Measurements from ENCODE around the gene WDR70. TPM values are rescaled to one million over a fixed set of nuclear protein-coding genes. Genes with fewer than 3 reads are reported as not detected.
A peak's percentile ranks its signal among the peaks of the same experiment; 100 is the strongest.
"Not testable (repeated sequence)": the region's sequence is repeated elsewhere in the genome, so short reads cannot be mapped to it uniquely, and the experiment has no call there.

WDR70 gene
- total RNA-seq, 2 donors from 2014 or later = 22.7 to 35.8 TPM

DNA sequence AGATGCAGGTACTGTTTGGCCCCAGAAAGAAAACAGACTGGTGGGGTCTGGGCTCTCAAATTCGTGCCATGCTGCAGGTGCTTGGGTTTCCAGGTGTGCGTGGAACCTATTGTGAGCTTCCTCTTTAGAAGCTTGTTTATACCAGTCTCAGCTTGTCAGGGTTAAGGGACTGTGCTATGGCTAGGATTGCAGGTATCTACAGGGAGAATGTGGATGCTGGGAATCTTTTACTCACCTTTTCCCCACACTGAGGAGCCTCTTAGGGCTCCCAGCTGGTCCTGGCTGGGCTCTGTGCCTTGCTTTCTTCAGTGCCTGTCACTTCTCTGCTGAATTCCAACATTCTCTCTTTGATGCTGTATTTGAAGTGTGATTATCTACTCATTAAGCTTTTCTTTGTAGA is 111.8 kb downstream of the WDR70 start:
- DNase-seq (ENCODE audit: low spot score in 2 of 2) (no peak), ATAC-seq (no peak)
- H3K27ac Mint-ChIP-seq = peak overlapping the region in 1 of 2 donors; percentile 9
- peaks cover 22 to 27% of the 10 kb centered on the region in 2 donors for H3K36me3 Mint-ChIP-seq
- peaks cover 0 to 12% of the 10 kb centered on the region in 2 donors for H3K9me3 Mint-ChIP-seq

- no peak overlapping the region for H3K27ac Mint-ChIP-seq
- ATAC-seq (no peak), DNase-seq (ENCODE audit: low spot score in 2 of 2) (no peak)
- peaks cover 20 to 21% of the 10 kb centered on the region in 2 donors for H3K36me3 Mint-ChIP-seq
- H3K9me3 Mint-ChIP-seq = peaks cover 0 to 10% of the 10 kb centered on the region in 2 donors
Observed at GRCh38 chr5:37492778-37493555, 113.8 kb downstream of the WDR70 start.

- H3K27ac Mint-ChIP-seq = no peak overlapping the region
- ATAC-seq (no peak), DNase-seq (ENCODE audit: low spot score in 2 of 2) (no peak)
- peaks cover 6 to 15% of the 10 kb centered on the region in 2 donors for H3K36me3 Mint-ChIP-seq
- H3K9me3 Mint-ChIP-seq = no peaks in the 10 kb centered on the region
Observed at GRCh38 chr5:37494756-37495155, 115.6 kb downstream of the WDR70 start.

DNA sequence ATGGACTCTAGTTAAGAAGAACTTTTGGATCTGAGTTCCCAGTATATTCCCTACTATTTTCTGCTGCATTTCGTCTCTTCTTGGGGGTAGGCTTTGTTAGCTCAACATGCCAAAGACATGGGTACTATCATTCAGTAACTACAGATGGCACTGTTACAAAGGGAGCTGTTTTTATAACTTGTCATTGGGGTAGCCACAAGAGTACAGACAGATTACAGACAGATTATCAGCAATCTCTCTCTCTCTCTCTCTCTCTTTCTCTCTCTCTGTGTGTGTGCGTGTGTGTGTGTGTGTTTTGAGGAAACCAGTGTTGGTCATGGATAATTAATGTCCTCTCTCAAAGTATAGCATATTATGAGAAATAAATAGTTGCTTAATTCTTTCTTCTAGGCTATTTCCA is 116.1 kb downstream of the WDR70 start:
- peaks cover 6 to 15% of the 10 kb centered on the region in 2 donors for H3K36me3 Mint-ChIP-seq
- H3K27ac Mint-ChIP-seq = no peak overlapping the region
- H3K9me3 Mint-ChIP-seq = no peaks in the 10 kb centered on the region
- no peak for DNase-seq (ENCODE audit: low spot score in 2 of 2)
- ATAC-seq = no peak

DNA sequence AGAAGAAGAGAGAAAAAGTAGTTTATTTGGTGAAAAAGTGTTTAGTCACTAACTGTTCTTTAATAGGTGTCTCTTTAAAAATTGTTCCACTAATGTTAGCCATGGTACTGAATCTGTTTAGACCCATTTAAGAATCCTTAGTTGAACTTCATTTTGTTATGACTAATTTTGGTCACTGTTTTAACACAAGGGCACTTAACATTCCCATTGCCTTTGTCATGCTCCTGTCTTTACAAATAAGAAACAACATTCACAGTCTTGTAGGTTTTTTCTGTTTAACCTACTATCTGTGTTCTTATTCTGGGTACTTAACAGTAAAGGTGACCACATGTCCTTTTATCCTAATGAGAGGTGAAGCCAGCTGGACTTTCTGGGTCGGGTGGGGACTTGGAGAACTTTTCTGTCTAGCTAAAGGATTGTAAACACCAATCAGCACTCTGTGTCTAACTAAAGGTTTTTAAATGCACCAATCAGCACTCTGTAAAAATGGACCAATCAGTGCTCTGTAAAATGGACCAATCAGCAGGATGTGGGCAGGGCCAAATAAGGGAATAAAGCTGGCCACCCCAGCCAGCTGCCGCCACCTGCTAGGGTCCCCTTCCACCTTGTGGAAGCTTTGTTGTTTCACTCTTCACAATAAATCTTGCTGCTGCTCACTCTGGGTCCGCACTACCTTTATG is 116.7 kb downstream of the WDR70 start:
- Mint-ChIP-seq H3K27ac (peak overlapping the region in 1 of 2 donors; percentile 6), H3K9me3 (no peaks in the 10 kb centered on the region), H3K36me3 (peaks cover 6 to 15% of the 10 kb centered on the region in 2 donors)
- DNase-seq (ENCODE audit: low spot score in 2 of 2) = no peak
- no peak for ATAC-seq

DNA sequence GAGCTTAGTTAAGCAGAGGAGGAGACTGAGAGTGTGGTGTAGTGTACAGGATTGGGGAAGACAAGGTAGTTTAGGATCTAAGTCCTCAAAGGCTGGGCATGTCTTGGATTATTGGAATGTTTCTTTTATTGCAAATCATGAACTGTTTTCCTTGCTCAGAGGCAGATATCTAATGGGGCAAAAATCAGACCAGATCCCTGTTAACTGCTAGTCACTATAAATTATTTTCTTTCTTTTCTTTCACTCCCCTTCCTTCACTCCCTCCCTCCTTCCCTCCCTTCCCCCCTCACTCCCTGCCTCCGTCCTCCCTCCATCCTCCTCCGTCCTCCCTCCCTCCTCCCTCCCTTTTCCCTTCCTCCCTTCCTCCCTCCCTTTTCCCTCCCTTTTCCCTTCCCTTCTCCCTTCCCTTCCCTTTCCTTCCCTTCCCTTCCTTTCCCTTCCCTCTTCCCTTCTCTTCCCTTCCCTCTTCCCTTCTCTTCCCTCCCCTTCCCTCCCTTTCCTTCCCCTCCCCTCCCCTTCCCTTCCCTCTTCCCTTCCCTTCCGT is 117.9 kb downstream of the WDR70 start:
- DNase-seq (ENCODE audit: low spot score in 2 of 2) (no peak), ATAC-seq (no peak)
- Mint-ChIP-seq H3K27ac (peak overlapping the region in 1 of 2 donors; percentile 6), H3K36me3 (peaks cover 18 to 21% of the 10 kb centered on the region in 2 donors), H3K9me3 (peaks cover 0 to 3% of the 10 kb centered on the region in 2 donors)

- H3K9me3 Mint-ChIP-seq = peaks cover 0 to 3% of the 10 kb centered on the region in 2 donors
- ATAC-seq (no peak), DNase-seq (ENCODE audit: low spot score in 2 of 2) (no peak)
- no peak overlapping the region for H3K27ac Mint-ChIP-seq
- H3K36me3 Mint-ChIP-seq = peaks cover 44 to 46% of the 10 kb centered on the region in 2 donors
Observed at GRCh38 chr5:37501152-37501551, 122.0 kb downstream of the WDR70 start.

- ATAC-seq (no peak), DNase-seq (ENCODE audit: low spot score in 2 of 2) (no peak)
- Mint-ChIP-seq H3K27ac (no peak overlapping the region), H3K9me3 (peaks cover 0 to 6% of the 10 kb centered on the region in 2 donors), H3K36me3 (peaks cover 41 to 50% of the 10 kb centered on the region in 2 donors)
Observed at GRCh38 chr5:37506241-37506640, 127.1 kb downstream of the WDR70 start.

DNA sequence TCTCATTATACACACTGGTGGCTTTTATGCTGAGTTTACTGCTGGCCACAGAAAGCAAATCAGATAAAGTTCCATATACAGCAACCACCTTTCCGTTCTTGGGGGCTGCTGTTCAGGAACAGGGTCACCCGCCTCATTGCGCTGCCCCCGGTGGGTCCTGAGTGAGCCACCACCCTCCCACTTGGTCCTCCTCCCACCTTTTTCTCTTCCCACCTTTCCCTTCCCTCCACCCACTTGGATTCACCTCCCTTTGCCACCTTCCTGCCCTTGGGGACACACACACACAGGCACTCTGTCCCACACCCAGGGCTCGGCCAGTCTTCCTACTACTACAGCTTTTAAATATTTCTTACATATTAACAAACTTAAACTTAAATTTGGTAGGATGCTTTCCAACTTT is 127.6 kb downstream of the WDR70 start:
- ATAC-seq = no peak
- peaks cover 0 to 5% of the 10 kb centered on the region in 2 donors for H3K9me3 Mint-ChIP-seq
- no peak for DNase-seq (ENCODE audit: low spot score in 2 of 2)
- H3K27ac Mint-ChIP-seq = no peak overlapping the region
- peaks cover 37 to 45% of the 10 kb centered on the region in 2 donors for H3K36me3 Mint-ChIP-seq

- ATAC-seq = no peak
- Mint-ChIP-seq H3K27ac (no peak overlapping the region), H3K9me3 (peaks cover 0 to 3% of the 10 kb centered on the region in 2 donors), H3K36me3 (peaks cover 10 to 17% of the 10 kb centered on the region in 2 donors)
- no peak for DNase-seq (ENCODE audit: low spot score in 2 of 2)
Observed at GRCh38 chr5:37511646-37512045, 132.5 kb downstream of the WDR70 start.

GRCh38 chr5:37514946-37515345 is 135.8 kb downstream of the WDR70 start:
- ATAC-seq = no peak

DNA sequence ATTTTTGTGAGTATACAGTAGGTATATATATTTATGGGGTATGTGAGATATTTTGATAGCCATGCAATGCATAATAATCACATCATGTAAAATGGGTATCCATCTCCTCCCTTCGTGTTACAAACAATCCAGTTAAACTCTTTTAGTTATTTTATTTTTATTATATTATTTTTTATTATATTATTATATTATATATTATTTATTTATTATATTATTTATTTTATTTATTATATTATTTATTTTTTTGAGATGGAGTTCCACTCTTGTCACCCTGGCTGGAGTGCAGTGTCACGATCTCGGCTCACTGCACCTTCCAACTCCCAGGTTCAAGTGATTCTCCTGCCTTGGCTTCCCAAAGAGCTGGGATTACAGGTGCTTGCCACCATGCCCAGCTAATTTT is 138.6 kb downstream of the WDR70 start:
- Mint-ChIP-seq H3K36me3 (peaks cover 11 to 19% of the 10 kb centered on the region in 2 donors), H3K27ac (no peak overlapping the region), H3K9me3 (peaks cover 0 to 5% of the 10 kb centered on the region in 2 donors)
- no peak for ATAC-seq
- no peak for DNase-seq (ENCODE audit: low spot score in 2 of 2)

More at GRCh38 chr5:37514946-37515345, 135.8 kb downstream of the WDR70 start:
- Mint-ChIP-seq H3K36me3 (peaks cover 14% of the 10 kb centered on the region in 2 donors), H3K27ac (no peak overlapping the region), H3K9me3 (peaks cover 0 to 5% of the 10 kb centered on the region in 2 donors)
- DNase-seq (ENCODE audit: low spot score in 2 of 2) = no peak

DNA sequence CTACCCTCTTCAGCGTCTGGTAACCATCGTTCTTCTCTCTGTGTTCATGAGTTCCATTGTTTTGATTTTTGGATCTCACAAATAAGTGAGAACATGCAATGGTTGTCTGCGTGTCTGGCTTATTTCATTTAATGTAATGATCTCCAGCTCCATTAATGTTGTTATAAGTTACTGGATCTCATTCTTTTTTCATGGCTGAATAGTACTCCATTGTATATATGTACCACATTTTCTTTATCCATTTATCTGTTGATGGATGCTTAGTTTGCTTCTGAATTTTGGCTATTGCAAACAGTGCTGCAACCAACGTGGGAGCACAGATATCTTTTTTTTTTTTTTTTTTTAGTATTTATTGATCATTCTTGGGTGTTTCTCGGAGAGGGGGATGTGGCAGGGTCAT is 139.2 kb downstream of the WDR70 start:
- not testable (repeated sequence) for DNase-seq (ENCODE audit: low spot score in 2 of 2); H3K27ac Mint-ChIP-seq; ATAC-seq; H3K9me3 Mint-ChIP-seq
- H3K36me3 Mint-ChIP-seq = peaks cover 9 to 21% of the 10 kb centered on the region in 2 donors

GRCh38 chr5:37519304-37519703 is 140.2 kb downstream of the WDR70 start:
- H3K9me3 Mint-ChIP-seq = peaks cover 8 to 11% of the 10 kb centered on the region in 2 donors
- peaks cover 15 to 29% of the 10 kb centered on the region in 2 donors for H3K36me3 Mint-ChIP-seq
- DNase-seq (ENCODE audit: low spot score in 2 of 2) (no peak), ATAC-seq (no peak)
- H3K27ac Mint-ChIP-seq = no peak overlapping the region

- no peak for DNase-seq (ENCODE audit: low spot score in 2 of 2)
- no peak overlapping the region for H3K27ac Mint-ChIP-seq
- no peak for ATAC-seq
- H3K36me3 Mint-ChIP-seq = peaks cover 20 to 34% of the 10 kb centered on the region in 2 donors
- peaks cover 12 to 15% of the 10 kb centered on the region in 2 donors for H3K9me3 Mint-ChIP-seq
Observed at GRCh38 chr5:37519807-37520206, 140.7 kb downstream of the WDR70 start.

DNA sequence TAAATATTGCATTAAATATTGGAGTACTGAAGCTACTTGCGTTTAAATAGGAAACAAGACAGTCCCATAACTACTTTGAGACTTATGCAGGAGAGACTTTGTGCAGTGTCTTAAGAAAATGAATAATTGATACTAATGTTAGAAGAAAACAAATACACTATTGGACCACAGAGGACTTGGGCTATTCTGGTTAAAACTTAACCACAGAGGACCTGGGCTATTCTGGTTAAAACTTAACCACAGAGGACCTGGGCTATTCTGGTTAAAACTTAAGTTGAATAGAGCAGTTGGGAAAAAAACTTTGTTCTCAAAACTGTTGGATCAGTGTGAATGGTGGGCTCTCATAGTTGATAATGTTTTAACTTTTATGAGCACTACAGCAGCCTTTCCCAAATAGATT is 141.7 kb downstream of the WDR70 start:
- DNase-seq (ENCODE audit: low spot score in 2 of 2) (no peak), ATAC-seq (no peak)
- Mint-ChIP-seq H3K27ac (no peak overlapping the region), H3K9me3 (peaks cover 18 to 22% of the 10 kb centered on the region in 2 donors), H3K36me3 (peaks cover 26 to 42% of the 10 kb centered on the region in 2 donors)
